HG03095 (cell line): ENCODE measurements around the gene KLHL35.

ENCODE experiments used
- ATAC-seq: cut with Tn5 transposase; IDR thresholded peaks from one replicate; pipeline ENCODE4 v1.9.1; 2021; ENCODE audit warnings: moderate library complexity; ENCODE audit not compliant: unreplicated experiment

The KLHL35 gene

DNA sequence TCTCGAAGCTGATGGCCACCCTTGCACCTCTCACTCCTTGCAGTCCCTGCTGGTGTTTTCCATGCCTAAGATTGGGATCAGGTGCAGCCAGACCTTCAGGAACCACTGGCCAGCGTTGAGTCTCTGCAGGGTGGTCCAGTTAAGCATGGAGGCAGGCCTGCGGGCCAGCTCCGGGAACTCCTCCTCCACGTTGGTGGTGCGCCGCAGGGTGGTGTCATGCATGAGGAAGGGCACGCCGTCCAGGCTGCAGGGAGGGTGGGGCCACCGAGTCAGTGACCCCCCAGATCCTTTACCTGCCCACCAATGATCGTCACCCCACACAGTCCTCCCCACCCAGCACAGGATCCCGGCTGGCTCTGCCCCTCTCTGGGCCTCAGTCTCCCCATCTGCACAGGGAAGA is 10.0 kb upstream of the KLHL35 start:
- no peak for ATAC-seq

DNA sequence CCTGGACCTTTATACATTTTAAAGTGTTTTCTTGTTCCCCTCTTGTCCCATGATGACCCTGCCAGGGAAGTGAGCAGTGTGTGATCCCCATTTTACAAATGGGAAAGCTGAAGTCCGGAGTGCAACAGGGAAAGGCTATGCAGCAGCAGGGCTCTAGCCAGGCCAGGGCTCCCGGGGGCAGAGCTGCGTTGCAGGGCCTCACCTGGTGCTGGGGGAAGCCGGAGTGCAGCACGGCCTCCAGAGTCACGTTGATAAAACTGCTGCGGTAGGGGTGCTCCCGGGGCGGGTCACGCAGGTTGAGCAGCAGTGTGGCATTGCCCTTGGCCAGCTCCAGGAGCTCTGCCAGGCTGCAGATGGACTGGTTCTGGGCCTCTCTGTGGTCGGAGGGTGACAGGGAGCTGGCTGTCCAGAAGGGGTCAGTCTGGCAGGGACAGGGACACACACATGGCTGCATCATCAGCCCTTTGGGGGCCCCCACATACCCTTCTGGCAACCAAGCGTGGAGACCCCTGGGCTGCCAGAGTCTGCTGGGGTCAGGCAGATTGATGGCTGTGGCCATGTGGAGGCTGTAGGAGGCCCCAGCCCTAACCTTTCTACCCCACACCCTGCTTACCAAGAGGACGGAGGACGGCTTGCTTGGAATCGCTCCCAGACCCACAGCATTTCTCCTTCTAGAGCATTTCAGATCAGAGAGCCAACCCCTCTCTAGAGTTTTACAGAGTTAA is 9.3 kb upstream of the KLHL35 start:
- ATAC-seq: no peak

DNA sequence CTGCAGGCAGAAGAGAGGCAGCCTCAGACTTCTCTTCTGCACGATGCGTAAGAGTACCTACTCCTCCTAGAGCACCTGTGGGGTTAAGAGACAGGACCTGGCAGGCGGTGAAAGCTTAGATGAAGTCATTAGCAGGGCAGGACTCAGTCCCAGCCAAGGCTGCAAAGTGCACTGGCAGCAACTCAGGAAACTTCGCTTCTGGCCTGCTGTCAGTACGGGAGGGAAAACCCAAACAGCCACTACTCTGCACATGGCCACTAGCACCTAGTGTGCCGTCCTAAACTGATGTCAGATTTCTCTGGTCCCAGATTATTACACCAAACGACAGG is 8.8 kb upstream of the KLHL35 start:
- ATAC-seq: no peak

DNA sequence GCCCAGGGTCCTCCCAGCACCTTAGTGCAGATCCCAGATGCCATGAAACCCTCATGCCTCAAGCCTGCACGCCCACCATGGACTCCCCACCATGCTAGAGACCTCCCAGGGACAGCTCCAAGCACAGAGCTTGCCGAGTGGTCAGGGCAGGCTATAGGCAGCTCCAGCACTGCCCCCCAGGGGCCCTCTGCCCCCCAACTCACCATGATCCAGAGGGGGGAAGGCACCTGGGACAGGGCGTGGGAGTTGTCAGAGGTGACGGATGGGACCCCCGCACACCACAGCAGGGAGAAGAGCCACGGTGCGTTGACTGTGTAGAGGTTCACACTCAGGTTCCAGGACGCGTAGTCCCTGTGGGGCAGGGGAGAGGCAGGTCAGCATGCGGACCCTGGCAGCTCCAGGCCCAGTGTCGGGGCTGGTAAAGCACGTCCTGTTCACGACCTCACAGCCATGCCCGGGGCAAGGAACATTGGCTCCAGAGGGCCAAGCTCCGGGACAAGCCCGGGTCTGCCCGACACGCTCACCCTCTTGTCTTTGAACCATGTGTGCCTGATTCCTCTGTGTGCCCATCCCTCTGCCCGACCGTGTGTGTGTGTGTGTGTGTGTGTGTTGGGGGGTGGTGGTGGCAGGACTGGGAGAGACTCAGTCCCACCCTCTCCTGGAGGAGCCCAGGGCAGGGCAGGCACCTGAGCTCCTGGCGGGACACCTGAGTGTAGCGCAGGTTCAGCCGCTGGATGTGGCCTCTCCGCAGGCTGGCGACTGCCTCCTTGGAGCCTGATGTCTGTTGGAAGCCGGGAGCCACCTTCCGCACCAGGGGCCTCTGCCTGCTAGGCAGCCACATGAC is 8.2 kb upstream of the KLHL35 start:
- no peak for ATAC-seq

DNA sequence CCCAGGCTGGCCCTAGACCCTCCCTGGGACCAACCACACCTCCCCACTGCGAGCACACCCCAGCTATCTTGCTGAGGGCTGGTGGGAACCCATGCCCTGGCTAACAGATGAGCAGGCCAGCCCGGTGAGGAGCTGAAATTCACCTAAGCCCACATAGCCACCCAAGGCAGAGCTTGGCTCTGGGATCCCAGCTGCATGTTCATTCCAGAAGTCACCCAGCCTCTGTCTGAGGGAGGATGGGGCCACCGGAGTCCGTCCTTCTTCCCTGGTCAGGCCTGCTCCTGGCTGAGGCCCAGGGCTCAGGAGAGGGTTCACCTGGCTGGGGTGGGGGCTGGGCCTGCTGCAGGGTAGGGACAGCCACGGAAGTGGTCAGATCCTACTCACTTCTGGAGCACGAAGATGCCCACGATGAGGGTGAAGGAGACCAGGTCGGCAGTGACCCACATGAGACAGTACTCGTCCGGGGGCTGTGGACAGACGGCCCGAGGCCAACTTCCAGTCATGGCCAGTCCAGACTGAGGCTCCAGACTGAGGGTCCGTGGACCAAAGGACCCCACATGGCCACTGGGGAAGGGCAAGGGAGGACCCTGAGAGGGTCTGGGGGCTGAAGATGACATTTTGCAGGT is 6.6 kb upstream of the KLHL35 start:
- no peak for ATAC-seq

DNA sequence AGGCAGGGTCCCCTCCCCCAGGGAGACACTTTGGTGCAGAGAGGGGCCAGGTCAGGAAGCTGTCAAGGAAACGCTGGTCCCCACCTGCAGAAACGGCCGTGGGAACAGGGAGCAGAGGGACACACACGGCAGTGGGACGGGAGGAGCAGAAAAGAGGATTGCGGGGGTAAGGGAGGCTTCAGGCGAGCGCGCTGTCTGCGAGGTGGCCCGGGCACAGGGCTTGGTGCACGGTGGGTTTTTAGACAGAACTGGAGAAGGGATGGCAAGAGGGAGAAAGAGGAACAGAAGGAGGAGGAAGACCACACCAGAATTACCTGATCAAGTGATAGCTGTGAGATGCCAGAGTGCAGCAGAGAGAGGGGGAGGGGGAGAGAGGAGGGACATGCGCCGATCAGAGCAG is 6.0 kb upstream of the KLHL35 start:
- ATAC-seq: no peak

DNA sequence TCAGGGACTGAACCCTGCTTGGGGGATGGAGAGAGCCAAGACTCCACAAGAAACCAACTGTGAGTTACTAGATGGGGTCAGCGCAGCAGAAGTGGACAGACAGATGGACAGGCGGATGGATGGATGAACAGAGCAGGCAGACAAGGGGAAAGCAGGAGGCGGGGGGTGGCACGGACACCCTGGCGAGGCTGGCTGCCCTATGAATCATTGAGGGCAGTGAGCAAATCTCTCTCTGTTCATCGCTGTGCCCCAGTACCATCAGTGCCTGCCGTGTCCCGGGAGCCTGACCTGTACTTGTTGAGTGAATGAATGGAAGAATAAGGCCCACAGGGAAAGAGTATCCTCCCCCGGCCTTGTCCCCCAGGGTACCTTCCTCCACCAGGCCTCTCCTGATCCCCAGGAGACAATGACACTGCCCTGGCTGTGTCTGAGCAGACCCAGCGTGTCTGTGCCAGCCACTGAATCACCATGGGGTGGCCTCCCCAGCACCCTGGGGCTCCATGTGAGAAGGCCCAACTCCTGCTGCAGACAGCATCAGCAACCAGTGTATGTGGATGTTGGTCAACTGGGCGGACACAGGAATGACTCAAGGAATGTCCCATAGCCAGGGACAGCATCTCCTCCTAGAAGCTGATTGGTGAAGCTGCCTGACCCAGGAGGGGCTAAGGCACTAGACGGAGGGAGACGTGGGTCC is 5.1 kb upstream of the KLHL35 start:
- ATAC-seq: no peak

DNA sequence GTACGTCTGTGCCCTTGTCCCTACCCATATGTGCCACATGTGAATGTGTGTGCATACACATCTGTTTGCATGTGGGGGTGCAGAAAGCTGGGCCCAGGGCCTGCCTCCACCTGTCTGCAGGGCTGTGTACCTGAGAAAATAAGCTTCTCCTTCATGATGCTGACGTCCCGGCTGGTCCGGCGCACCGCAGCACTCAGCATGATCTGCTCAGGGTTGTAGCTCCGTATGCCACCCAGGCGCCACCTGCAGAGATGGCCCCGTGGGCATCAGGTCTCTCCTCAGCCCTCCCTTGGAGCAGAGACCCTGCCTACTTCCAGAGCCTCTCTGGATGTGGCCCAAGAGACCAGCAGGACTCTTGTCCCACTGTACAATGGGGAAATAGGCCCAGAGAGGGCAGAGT is 3.8 kb upstream of the KLHL35 start:
- no peak for ATAC-seq

DNA sequence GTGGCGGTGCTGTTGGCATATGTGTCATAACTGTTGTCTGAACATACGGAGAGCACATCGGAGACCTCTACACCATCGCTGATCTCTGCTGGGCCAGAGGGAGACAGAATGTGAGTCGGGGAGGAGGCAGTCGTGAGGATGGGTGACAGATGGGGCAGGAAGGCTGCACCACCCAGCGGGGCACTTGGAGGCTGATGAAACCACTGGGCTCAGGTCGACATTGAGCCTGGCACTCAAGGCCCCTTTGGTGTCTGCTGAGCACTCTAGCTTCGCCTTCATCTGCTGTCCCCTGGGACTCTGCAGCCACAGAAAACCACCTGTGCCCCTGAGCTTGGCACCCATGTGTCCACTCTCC is 2.5 kb upstream of the KLHL35 start:
- ATAC-seq: no peak

DNA sequence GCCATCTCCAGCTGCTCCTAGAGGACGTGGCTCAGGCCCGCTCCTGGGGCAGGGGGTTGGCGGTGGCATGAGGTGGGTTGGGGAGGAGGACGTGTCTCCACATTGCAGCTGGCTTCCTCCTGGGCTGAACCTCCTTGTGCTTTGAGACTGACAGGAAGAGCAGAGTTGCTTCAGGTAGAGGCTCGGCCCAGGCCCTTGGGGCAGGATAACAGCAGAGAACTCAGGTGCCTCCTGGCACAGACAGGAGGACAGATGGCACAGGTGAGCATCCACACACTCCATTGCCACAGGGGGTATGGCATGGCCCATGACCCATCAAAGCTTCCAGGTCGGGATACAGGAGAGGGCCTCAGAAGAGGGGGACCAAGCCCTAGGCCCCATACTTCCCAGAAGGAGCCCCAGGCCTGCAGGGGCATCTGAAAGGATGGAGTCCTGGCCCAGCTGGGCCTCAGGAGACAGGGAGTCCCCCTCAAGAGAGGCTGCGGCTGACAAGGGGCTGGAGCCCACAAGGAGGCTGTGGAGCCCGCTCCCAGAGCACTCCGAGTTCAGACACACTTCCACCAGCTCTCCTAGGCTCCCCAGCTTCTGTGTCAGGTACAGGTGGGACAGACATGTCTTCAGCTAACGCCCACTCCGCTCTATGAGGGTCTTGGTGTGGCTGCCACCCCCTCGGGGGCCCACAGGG is 2.0 kb upstream of the KLHL35 start:
- no peak for ATAC-seq

DNA sequence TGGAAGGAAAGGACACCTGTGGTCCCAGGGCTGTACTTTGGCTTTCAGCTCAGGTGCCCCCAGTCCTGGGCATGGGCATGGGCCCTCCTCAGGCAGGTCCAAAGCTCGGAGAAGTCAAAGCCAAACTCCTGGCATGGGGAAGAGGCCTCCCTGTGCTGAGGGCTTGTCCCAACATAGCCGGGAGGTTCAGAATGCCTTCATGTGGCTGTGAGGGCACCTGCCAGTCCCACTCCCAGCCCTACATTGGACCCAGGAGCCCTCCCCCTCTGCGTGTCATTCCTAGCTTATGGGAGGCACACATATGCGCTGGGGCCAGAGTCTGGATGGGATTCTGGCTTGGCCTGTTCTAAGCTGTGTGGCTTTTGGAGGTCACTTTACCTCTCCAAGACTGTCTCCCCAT is 1.0 kb upstream of the KLHL35 start:
- ATAC-seq: no peak

DNA sequence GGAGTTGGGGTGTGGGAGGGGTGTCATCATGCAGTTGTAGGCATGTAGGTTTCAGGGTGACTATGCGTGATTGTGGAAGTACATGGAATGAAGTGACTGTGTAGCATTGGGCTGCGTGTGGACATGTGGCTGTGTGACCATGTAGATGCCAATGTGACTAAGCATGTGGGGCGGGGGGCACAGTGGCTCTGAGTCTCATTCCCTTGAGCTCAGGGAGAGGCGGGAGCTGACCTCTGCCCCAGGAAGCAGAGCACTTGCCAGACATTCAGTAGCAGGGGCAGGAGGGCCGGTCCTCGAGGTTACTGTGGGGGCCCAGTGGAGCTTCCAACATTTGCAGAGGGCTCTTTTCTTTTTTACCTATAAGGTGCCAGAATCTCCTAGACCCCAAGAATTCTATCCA is 440 bp upstream of the KLHL35 start:
- no peak for ATAC-seq

DNA sequence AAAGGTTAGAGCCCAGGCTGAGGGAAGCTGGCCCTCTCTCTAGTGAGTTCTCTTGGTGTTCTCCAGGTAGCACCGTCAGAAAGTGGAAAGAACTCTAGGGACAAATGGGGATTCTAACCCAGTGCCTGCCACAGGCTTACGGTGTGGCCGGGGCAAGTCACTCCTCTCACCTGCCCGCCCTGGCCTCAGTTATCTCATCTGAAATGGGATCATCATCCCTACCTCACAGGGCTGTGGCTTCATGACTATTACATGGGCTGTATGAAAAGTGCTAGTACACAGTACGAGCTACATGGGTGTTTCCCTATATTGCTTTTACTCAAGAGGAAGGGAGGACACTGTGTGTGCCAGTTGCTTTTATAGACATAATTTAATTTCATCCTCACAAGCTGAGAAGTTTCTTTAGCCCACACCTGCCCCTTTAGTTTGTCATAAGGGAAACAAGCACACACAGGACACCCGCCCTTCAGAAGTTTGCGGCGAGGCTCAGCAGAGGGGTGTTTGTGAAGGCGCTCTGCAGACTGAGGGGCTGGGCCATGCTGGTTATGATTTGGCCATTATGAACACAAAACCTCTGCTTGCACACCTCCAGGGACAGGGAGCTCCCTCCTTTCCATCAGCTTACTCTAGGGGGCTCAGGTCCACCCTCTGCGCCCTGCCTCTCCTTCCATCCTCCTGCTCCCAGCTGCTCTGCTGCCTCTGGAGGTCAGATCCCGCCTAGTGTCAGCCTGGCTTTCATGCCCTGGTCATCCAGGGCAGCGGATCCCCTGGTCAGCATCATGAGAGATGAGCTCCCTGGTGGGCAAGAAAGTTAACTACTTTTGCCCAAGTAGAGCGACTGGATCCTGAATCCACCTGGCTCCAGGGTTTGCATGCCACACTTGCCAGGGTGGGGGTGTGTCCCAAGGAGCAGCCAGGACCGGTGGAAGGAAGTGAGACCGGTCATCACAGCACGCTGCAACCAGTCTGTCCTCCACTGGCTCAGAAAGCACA is 1.2 kb downstream of the KLHL35 start:
- no peak for ATAC-seq

DNA sequence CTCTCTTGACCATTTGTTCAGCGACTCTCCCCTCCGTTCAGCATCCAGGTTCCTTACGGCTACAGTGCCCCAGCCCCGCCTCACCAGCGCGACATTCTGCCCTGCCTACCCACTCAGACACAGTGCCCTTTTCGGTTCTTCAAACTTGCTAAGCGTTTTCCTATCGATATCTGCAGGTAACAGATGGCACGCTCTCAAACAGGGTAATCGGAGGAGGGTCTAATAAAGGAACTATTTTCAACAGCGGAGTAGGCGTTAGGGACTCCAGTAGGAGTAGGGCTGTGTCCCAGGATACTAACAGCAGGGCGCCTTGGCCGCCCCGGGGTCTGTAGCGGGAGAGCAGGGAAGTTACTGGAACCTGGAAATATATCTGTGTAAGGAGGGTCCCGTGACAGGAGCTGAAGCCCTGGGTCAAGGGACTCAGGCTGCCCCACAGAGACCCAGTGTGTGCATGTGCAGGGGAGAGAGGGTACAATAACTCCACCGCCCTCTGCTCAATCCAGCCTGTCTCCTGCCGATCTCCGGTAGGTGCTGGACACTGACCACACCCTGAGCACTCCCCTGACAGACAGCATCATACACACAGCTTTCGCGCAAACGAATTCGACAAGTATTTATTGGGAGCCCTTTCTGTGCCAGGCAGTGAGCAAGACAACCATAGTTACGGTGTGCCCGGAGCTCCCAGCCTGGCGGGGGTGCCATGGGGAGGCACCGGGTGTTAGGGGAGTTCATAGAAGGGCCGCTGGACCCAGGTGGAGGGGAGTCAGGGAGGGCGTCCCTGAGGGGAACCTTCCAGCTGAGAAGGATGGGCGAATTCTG is 2.1 kb downstream of the KLHL35 start:
- no peak for ATAC-seq

DNA sequence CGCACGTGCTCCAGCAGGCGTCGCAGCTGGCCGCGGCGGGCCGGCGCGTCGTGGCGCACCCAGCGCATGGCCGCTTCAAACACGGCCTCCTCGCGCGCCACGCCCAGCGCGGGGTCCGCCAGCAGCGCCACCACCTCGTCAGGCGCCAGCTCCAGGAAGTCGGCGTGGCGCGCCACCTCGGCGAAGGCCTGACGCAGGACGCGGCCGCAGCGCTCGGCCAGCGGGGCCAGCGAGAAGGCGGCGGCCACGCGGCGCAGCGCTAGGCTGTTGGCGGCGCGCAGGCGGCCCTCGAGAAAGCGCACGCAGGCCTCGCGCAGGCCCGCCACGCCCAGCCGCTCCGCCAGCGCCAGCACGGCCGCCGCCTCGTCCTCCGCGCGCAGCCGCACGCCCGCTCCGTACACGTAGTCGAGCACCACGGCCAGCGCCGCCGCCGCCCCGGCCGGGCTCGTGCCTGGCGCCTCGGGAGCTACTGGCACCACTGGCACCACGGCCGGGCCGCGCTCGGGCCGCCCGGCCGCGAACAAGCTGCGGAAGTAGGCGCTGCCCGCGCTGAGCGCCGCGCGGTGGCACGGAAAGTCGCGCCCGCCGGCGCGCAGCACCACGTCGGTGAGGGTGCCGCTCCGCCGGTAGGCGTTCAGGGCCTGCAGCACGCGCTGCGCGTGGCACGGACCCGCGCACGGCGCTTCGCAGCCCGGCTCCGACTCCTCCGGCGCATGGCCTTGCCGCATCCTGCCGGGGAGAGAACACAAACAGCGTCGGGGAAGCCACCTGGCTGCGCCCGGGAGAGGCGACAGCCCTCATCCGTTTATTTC is 2.9 kb downstream of the KLHL35 start:
- ATAC-seq: no peak

DNA sequence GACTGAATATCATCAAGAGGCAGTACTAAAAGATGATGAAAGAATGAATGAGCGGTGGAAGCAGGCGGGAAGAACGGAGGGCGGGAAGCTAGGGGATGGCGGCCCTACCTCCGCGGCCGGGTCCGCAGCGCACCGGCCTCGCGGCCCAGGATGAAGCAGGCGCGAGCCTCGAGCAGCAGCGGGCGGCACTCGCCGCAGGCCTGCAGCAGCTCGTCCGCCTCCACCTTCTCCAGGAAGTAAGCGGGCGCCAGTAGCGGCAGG is 3.4 kb downstream of the KLHL35 start:
- no peak for ATAC-seq

DNA sequence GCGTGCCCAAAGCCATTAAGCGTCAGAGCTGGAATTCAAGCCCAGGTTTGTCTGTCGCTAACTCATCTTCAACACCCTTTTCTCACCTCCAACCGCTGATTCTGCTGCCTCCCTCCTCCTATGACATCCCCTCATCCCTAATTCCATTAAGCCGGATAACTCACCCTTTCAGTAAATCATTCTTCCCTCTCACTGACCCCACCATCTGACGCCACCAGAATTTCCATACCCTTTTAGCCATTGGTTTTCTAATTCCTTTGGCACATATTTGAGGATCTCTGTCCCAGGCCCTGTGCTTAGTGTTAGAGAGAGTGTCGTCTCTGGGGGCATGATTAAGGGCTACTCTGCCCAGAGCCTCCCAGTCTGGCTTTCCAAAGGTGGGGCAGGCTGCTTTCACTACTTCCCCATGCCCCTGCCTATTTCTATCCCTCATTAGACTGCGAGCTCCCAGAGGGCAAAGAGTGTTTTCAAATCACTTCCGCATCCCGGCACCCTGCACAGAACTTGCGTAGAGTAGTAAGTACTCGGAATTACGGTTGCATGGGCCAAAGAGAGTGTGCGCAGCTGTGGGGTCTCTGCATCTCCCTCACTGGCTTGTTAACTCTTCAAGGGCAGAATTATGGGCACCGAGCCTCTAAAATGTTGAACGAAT is 3.9 kb downstream of the KLHL35 start:
- no peak for ATAC-seq

DNA sequence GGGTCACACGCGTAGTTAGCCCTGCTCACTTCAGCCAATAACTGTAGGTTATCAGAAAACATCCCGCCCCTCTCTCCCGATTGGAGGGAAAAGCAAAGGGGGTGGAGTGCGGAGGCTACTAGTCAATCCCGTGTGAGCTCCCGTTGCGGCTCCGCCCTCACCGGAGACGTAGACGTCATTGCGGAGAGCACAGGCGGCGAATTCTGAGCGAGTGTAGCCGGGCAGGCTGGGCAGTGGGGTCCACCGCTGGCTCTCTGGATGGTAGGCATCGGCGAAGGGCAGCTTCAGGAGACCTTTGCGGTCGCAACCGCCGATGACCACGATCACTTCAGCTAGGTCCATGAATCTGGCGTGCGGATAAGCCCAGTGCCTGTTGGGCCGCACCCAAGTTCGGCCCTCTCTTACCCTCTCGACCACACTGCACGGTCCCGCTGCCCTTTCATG is 4.7 kb downstream of the KLHL35 start:
- ATAC-seq: no peak
